WTC11 (cell line): Measurements from ENCODE around the gene SLC25A26. TPM values are rescaled to one million over a fixed set of nuclear protein-coding genes. Genes with fewer than 3 reads are reported as not detected.
A peak's percentile ranks its signal among the peaks of the same experiment; 100 is the strongest.

Experiments
- ATAC-seq: fragments of 200-7000 bp; cut with Tn5 transposase; 2 replicates; pipeline ENCODE4 v1.10.0; 2021; ENCODE audit warnings: mild to moderate bottlenecking, moderate library complexity
- CTCF ChIA-PET: fragments of 300-600 bp; sonication (Branson Sonifier 250); formaldehyde crosslinking; loops from one replicate; lab custom pipeline; 2021; ENCODE audit warnings: antibody characterized with exemption; lab: Charles Lee
- POLR2A ChIA-PET: fragments of 350-600 bp; sonication (Branson Sonifier 250); formaldehyde crosslinking; loops from one replicate; lab custom pipeline; 2021; ENCODE audit warnings: antibody characterized with exemption; lab: Charles Lee
- DNase-seq: peaks from one replicate; pipeline ENCODE4 v3.0.0; 2021; ENCODE audit warnings: low spot score
- H3K27ac Mint-ChIP-seq: 2 replicates; pipeline ENCODE4 v1.8.0; 2021; ENCODE audit warnings: mixed read lengths
- H3K27me3 Mint-ChIP-seq: 2 replicates; pipeline ENCODE4 v1.8.0; 2021; ENCODE audit warnings: low read depth, mild to moderate bottlenecking, moderate library complexity, mixed read lengths
- H3K36me3 Mint-ChIP-seq: 2 replicates; pipeline ENCODE4 v1.8.0; 2021; ENCODE audit warnings: mixed read lengths
- H3K4me1 Mint-ChIP-seq: 2 replicates; pipeline ENCODE4 v1.8.0; 2022; ENCODE audit warnings: mixed read lengths
- H3K4me3 Mint-ChIP-seq: 2 replicates; pipeline ENCODE4 v1.8.0; 2021; ENCODE audit warnings: mild to moderate bottlenecking, moderate library complexity, mixed read lengths
- H3K9me3 Mint-ChIP-seq: 2 replicates; pipeline ENCODE4 v1.8.0; 2021; ENCODE audit warnings: mixed read lengths
- ARID4B ChIP-seq: sonication (generic); formaldehyde crosslinking; IDR thresholded peaks from 2 replicates; pipeline ENCODE4 v1.8.0; 2023; ENCODE audit warnings: missing genetic modification reagents, mild to moderate bottlenecking, borderline replicate concordance
- ATF1 ChIP-seq: sonication (generic); formaldehyde crosslinking; IDR thresholded peaks from 2 replicates; pipeline ENCODE4 v1.8.1; 2023; ENCODE audit warnings: mild to moderate bottlenecking, moderate library complexity, missing genetic modification reagents
- CBFB ChIP-seq: sonication (generic); formaldehyde crosslinking; IDR thresholded peaks from 2 replicates; pipeline ENCODE4 v1.8.1; 2022; ENCODE audit warnings: mild to moderate bottlenecking, low read depth, missing genetic modification reagents
- ESRRA ChIP-seq: sonication (generic); formaldehyde crosslinking; IDR thresholded peaks from 2 replicates; pipeline ENCODE4 v1.8.1; 2022; ENCODE audit warnings: mild to moderate bottlenecking, missing genetic modification reagents, borderline replicate concordance
- FOXP1 ChIP-seq: sonication (generic); formaldehyde crosslinking; IDR thresholded peaks from 2 replicates; pipeline ENCODE4 v1.8.0; 2022; ENCODE audit warnings: missing genetic modification reagents, mild to moderate bottlenecking, moderate library complexity, borderline replicate concordance
- GRHL2 ChIP-seq: fragments of 250-450 bp; sonication (Bioruptor Pico); IDR thresholded peaks from 2 replicates; pipeline ENCODE4 v1.8.0; 2022; ENCODE audit warnings: mild to moderate bottlenecking, moderate library complexity; ENCODE audit not compliant: insufficient replicate concordance, severe bottlenecking
- GTF2I ChIP-seq: fragments of 250-450 bp; sonication (Bioruptor Pico); conservative IDR thresholded peaks from 2 replicates; pipeline ENCODE4 v1.4.0; 2021; ENCODE audit warnings: mild to moderate bottlenecking
- HMGXB4 ChIP-seq: sonication (generic); formaldehyde crosslinking; IDR thresholded peaks from 2 replicates; pipeline ENCODE4 v1.8.1; 2023; ENCODE audit warnings: mild to moderate bottlenecking, moderate library complexity, missing genetic modification reagents
- JUN ChIP-seq: sonication (generic); formaldehyde crosslinking; IDR thresholded peaks from 2 replicates; pipeline ENCODE4 v1.8.0; 2023; ENCODE audit warnings: mild to moderate bottlenecking, missing genetic modification reagents
- MXD4 ChIP-seq: fragments of 250-450 bp; sonication (Bioruptor Pico); IDR thresholded peaks from 2 replicates; pipeline ENCODE4 v1.8.0; 2021; ENCODE audit warnings: mild to moderate bottlenecking, moderate library complexity, borderline replicate concordance
- MYBL2 ChIP-seq: sonication (generic); formaldehyde crosslinking; IDR thresholded peaks from 2 replicates; pipeline ENCODE4 v1.8.1; 2023; ENCODE audit warnings: mild to moderate bottlenecking, moderate library complexity, missing genetic modification reagents
- SOX15 ChIP-seq: fragments of 250-450 bp; sonication (Bioruptor Pico); IDR thresholded peaks from 2 replicates; pipeline ENCODE4 v1.9.0; 2021; ENCODE audit warnings: mild to moderate bottlenecking
- TEAD4 ChIP-seq: sonication (generic); formaldehyde crosslinking; IDR thresholded peaks from 2 replicates; pipeline ENCODE4 v1.8.0; 2022; ENCODE audit warnings: mild to moderate bottlenecking, missing genetic modification reagents
- USF1 ChIP-seq: sonication (generic); formaldehyde crosslinking; IDR thresholded peaks from 2 replicates; pipeline ENCODE4 v1.8.0; 2022; ENCODE audit warnings: mild to moderate bottlenecking, missing genetic modification reagents
- ZNF121 ChIP-seq: sonication (generic); formaldehyde crosslinking; IDR thresholded peaks from 2 replicates; pipeline ENCODE4 v1.8.0; 2023; ENCODE audit warnings: missing genetic modification reagents
- ZSCAN18 ChIP-seq: fragments of 250-450 bp; sonication (Bioruptor Pico); IDR thresholded peaks from 2 replicates; pipeline ENCODE4 v2.1.2; 2022; ENCODE audit warnings: mild to moderate bottlenecking, moderate library complexity
- total RNA-seq: library from RNA; stranded (reverse); gene quantifications from 3 replicates; pipeline ENCODE4 v1.2.3, GENCODE V29; 2021
- TF ChIP-seq, protein P1 (sequence below): sonication (generic); formaldehyde crosslinking; conservative IDR thresholded peaks from 2 replicates; pipeline ENCODE4 v1.8.1; 2023; ENCODE audit warnings: mild to moderate bottlenecking, low read depth, missing genetic modification reagents, moderate library complexity
- TF ChIP-seq, protein P2 (sequence below): sonication (generic); formaldehyde crosslinking; IDR thresholded peaks from 2 replicates; pipeline ENCODE4 v1.8.1; 2022; ENCODE audit warnings: low read depth, mild to moderate bottlenecking, moderate library complexity, missing genetic modification reagents, borderline replicate concordance
- TF ChIP-seq, protein P3 (sequence below): fragments of 250-450 bp; sonication (Bioruptor Pico); IDR thresholded peaks from 2 replicates; pipeline ENCODE4 v1.9.0; 2021; ENCODE audit warnings: mild to moderate bottlenecking
- TF ChIP-seq, protein P4 (sequence below): sonication (generic); formaldehyde crosslinking; IDR thresholded peaks from 2 replicates; pipeline ENCODE4 v1.8.0; 2022; ENCODE audit warnings: mild to moderate bottlenecking, missing genetic modification reagents

The SLC25A26 gene
- total RNA-seq, 1 experiment from 2014 or later: 29.1 TPM

GRCh38 chr3:66203275-66203674, 17.5 kb upstream of the SLC25A26 start:
- H3K27ac Mint-ChIP-seq: no peak overlapping the region
- no peaks in the 10 kb centered on the region for H3K27me3 Mint-ChIP-seq
- no peaks in the 10 kb centered on the region for H3K36me3 Mint-ChIP-seq
- DNase-seq: no peak
- TF ChIP-seq ESRRA (CRISPR knock-in tag): no peak
- TF ChIP-seq USF1 (CRISPR knock-in tag): no peak
- no peak for TF ChIP-seq ATF1 (CRISPR knock-in tag)
- no peak for TF ChIP-seq ZSCAN18 (CRISPR knock-in tag)
- no peak for TF ChIP-seq JUN
- TF ChIP-seq, protein P1, sequence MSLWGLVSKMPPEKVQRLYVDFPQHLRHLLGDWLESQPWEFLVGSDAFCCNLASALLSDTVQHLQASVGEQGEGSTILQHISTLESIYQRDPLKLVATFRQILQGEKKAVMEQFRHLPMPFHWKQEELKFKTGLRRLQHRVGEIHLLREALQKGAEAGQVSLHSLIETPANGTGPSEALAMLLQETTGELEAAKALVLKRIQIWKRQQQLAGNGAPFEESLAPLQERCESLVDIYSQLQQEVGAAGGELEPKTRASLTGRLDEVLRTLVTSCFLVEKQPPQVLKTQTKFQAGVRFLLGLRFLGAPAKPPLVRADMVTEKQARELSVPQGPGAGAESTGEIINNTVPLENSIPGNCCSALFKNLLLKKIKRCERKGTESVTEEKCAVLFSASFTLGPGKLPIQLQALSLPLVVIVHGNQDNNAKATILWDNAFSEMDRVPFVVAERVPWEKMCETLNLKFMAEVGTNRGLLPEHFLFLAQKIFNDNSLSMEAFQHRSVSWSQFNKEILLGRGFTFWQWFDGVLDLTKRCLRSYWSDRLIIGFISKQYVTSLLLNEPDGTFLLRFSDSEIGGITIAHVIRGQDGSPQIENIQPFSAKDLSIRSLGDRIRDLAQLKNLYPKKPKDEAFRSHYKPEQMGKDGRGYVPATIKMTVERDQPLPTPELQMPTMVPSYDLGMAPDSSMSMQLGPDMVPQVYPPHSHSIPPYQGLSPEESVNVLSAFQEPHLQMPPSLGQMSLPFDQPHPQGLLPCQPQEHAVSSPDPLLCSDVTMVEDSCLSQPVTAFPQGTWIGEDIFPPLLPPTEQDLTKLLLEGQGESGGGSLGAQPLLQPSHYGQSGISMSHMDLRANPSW: no peak
- TF ChIP-seq TEAD4 (CRISPR knock-in tag): no peak
- TF ChIP-seq, protein P2, sequence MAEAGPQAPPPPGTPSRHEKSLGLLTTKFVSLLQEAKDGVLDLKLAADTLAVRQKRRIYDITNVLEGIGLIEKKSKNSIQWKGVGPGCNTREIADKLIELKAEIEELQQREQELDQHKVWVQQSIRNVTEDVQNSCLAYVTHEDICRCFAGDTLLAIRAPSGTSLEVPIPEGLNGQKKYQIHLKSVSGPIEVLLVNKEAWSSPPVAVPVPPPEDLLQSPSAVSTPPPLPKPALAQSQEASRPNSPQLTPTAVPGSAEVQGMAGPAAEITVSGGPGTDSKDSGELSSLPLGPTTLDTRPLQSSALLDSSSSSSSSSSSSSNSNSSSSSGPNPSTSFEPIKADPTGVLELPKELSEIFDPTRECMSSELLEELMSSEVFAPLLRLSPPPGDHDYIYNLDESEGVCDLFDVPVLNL (CRISPR knock-in tag): no peak
- no peak for TF ChIP-seq MXD4 (CRISPR knock-in tag)
- TF ChIP-seq MYBL2 (CRISPR knock-in tag): no peak
- no peak for TF ChIP-seq FOXP1 (CRISPR knock-in tag)
- TF ChIP-seq GTF2I: no peak
- no peak for TF ChIP-seq SOX15
- TF ChIP-seq GRHL2: no peak
- TF ChIP-seq, all 79 proteins: peak for 0
- no peak overlapping the region for H3K4me3 Mint-ChIP-seq
- no peak for ATAC-seq
- ChIA-PET POLR2A (no interaction called here), CTCF (no interaction called here)
- no peaks in the 10 kb centered on the region for H3K9me3 Mint-ChIP-seq
- no peaks in the 10 kb centered on the region for H3K4me1 Mint-ChIP-seq

DNA sequence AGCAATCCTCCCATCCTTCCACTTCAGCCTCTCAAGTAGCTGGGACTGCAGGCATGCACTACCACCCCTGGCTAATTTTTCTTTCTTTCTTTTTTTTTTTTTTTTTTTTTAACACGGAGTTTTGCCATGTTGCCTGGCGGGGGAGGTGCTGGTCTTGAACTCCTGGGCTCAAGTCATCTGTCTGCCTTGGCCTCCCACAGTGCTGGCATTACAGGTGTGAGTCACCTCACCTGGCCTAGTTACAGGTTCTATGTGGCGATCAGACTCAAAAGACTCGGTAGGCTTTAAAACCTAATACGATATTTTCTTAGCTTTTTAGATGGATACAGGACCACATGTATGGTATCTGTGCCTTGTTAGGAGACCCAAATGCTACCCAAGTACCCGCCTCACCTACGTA, 14.0 kb upstream of the SLC25A26 start:
- POLR2A ChIA-PET: no interaction called here
- no peak overlapping the region for H3K27ac Mint-ChIP-seq
- DNase-seq (no peak), ATAC-seq (peak; percentile 53)
- no peak overlapping the region for H3K4me3 Mint-ChIP-seq
- H3K4me1 Mint-ChIP-seq: no peaks in the 10 kb centered on the region
- CTCF ChIA-PET: interaction anchor here (0.7 kb wide), 1 partner anchor 29 kb away, joined by 3 read pairs; no protein-coding TSS in a partner anchor
- H3K27me3 Mint-ChIP-seq: no peaks in the 10 kb centered on the region
- no peaks in the 10 kb centered on the region for H3K9me3 Mint-ChIP-seq
- H3K36me3 Mint-ChIP-seq: no peaks in the 10 kb centered on the region
- TF ChIP-seq, protein P3, sequence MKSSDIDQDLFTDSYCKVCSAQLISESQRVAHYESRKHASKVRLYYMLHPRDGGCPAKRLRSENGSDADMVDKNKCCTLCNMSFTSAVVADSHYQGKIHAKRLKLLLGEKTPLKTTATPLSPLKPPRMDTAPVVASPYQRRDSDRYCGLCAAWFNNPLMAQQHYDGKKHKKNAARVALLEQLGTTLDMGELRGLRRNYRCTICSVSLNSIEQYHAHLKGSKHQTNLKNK (CRISPR knock-in tag): no peak
- TF ChIP-seq ARID4B: no peak
- no peak for TF ChIP-seq CBFB (CRISPR knock-in tag)
- no peak for TF ChIP-seq ZNF121 (CRISPR knock-in tag)
- TF ChIP-seq, protein P4, sequence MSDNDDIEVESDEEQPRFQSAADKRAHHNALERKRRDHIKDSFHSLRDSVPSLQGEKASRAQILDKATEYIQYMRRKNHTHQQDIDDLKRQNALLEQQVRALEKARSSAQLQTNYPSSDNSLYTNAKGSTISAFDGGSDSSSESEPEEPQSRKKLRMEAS (CRISPR knock-in tag): no peak
- no peak for TF ChIP-seq HMGXB4 (CRISPR knock-in tag)
- TF ChIP-seq, protein P1: no peak
- TF ChIP-seq MXD4 (CRISPR knock-in tag): no peak
